Naive thymus-derived CD4-positive, alpha-beta T cell (primary cell): ENCODE results near the gene SEH1L. TPM values are rescaled to one million over a fixed set of nuclear protein-coding genes. Genes with fewer than 3 reads are reported as not detected.
A peak's percentile ranks its signal among the peaks of the same experiment; 100 is the strongest.

ENCODE experiments used
- ATAC-seq: fragments of 150-1000 bp; cut with Tn5 transposase; 2 replicates; pipeline ENCODE4 v1.10.0; 2021; ENCODE audit warnings: mild to moderate bottlenecking, moderate library complexity
- CTCF ChIA-PET: fragments of 350-600 bp; sonication (Branson Sonifier 250); formaldehyde crosslinking; loops from one replicate; lab custom pipeline; 2021; ENCODE audit warnings: antibody characterized with exemption; lab: Charles Lee
- POLR2A ChIA-PET: fragments of 350-600 bp; sonication (Branson Sonifier 250); formaldehyde crosslinking; loops from one replicate; lab custom pipeline; 2021; ENCODE audit warnings: antibody characterized with exemption, inconsistent platforms; lab: Charles Lee
- DNase-seq, 9 donors: peaks; one replicate each; pipeline versions ENCODE4 v3.0.0 to v3.0.0-alpha.2; 2020 to 2022; ENCODE audit warnings: mixed read lengths in 1 of 9
- H3K27ac ChIP-seq: one replicate; pipeline ENCODE4 v1.7.0; 2013; ENCODE audit warnings: mild to moderate bottlenecking, low read depth, low read length, moderate library complexity
- H3K27me3 ChIP-seq, 2 donors: one replicate each; pipeline ENCODE4 v1.7.0; 2013; ENCODE audit warnings: low read length in 2 of 2, mild to moderate bottlenecking in 2 of 2, moderate library complexity in 2 of 2; ENCODE audit not compliant: control insufficient read depth in 2 of 2, insufficient read depth in 2 of 2
- H3K36me3 ChIP-seq, 3 experiments: 1 replicate in 2 of 3; 2 replicates in 1 of 3; pipeline ENCODE4 v1.7.0; 2013; ENCODE audit warnings: low read length in 3 of 3, mild to moderate bottlenecking in 3 of 3, moderate library complexity in 1 of 3; ENCODE audit not compliant: insufficient read depth in 3 of 3, control insufficient read depth in 2 of 3
- H3K4me1 ChIP-seq, 2 donors: one replicate each; pipeline ENCODE4 v1.7.0; 2013; ENCODE audit warnings: low read length in 2 of 2, mild to moderate bottlenecking in 2 of 2, moderate library complexity in 1 of 2; ENCODE audit not compliant: control insufficient read depth in 2 of 2, insufficient read depth in 2 of 2
- H3K4me3 ChIP-seq: 2 replicates; pipeline ENCODE4 v1.7.0; 2013; ENCODE audit warnings: mild to moderate bottlenecking, low read length
- H3K9me3 ChIP-seq, 3 experiments: 1 replicate in 2 of 3; 2 replicates in 1 of 3; pipeline ENCODE4 v1.7.0; 2013; ENCODE audit warnings: low read length in 3 of 3; ENCODE audit not compliant: control insufficient read depth in 2 of 3
- H3K27ac Mint-ChIP-seq, 9 donors: one replicate each; pipeline ENCODE4 v1.8.0; 2020 to 2022; ENCODE audit warnings: mixed read lengths in 9 of 9, mild to moderate bottlenecking in 8 of 9, moderate library complexity in 5 of 9, inconsistent platforms in 2 of 9
- H3K27me3 Mint-ChIP-seq, 5 donors: one replicate each; pipeline ENCODE4 v1.8.0; 2021 to 2022; ENCODE audit warnings: mixed read lengths in 5 of 5, mild to moderate bottlenecking in 1 of 5
- H3K36me3 Mint-ChIP-seq, 5 donors: one replicate each; pipeline ENCODE4 v1.8.0; 2020 to 2022; ENCODE audit warnings: mixed read lengths in 5 of 5, mild to moderate bottlenecking in 3 of 5, inconsistent platforms in 1 of 5
- H3K4me1 Mint-ChIP-seq, 7 donors: one replicate each; pipeline ENCODE4 v1.8.0; 2020 to 2022; ENCODE audit warnings: mixed read lengths in 7 of 7, mild to moderate bottlenecking in 3 of 7, inconsistent platforms in 1 of 7
- H3K4me3 Mint-ChIP-seq, 10 donors: one replicate each; pipeline ENCODE4 v1.8.0; 2020 to 2022; ENCODE audit warnings: mild to moderate bottlenecking in 10 of 10, mixed read lengths in 10 of 10, moderate library complexity in 6 of 10, inconsistent platforms in 2 of 10
- H3K9me3 Mint-ChIP-seq, 11 donors: one replicate each; pipeline ENCODE4 v1.8.0; 2020 to 2022; ENCODE audit warnings: mixed read lengths in 11 of 11, mild to moderate bottlenecking in 4 of 11, inconsistent platforms in 1 of 11, moderate library complexity in 1 of 11
- intact Hi-C, 2 donors: fragments of 100-400 bp; cut with micrococcal nuclease; formaldehyde crosslinking; loops; one replicate each; pipeline ENCODE4 v1.15.1; 2023
- polyA plus RNA-seq, 2 donors: library from polyadenylated mRNA; unstranded; fragments of 300-500 nt; fragmentation: Illumina TruSeq; gene quantifications; one replicate each; pipeline ENCODE4 v1.2.3, GENCODE V29; 2021
- total RNA-seq, 6 experiments: library from RNA in 5 of 6; stranded (reverse) in 5 of 6; gene quantifications; 1 replicate in 5 of 6; 2 replicates in 1 of 6; pipeline ENCODE4 v1.2.3 and lab custom pipeline; 2021 to 2026

Gene SEH1L
- total and polyA plus RNA-seq, 7 experiments from 2014 or later = 28.4 to 54.2 (median 34.1) TPM

DNA sequence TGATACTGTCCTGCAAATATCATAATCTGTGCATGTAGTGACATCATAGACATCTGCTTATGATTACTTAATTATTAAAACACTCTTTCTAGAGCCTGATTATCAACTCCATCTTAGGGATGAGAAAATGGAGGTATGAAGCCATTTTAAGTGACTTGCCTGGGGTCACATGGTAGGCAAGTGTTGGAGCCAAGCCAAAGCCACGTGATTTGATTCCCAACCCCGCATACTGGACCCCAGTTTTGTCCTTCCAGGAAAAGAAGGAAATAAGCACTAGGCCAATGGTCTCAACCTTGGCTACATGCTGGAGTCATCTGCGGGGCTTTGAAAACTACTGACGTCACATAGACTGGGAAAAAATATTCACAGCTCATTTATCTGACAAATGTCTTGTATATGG lies 19.6 kb upstream of the SEH1L start:
- no peak overlapping the region for H3K27ac ChIP-seq
- ChIA-PET POLR2A (no interaction called here), CTCF (no interaction called here)
- Mint-ChIP-seq H3K4me1 (no peaks in the 10 kb centered on the region), H3K4me3 (no peak overlapping the region), H3K27me3 (peaks cover 0 to 12% (median 0%) of the 10 kb centered on the region in 5 donors), H3K36me3 (no peaks in the 10 kb centered on the region), H3K9me3 (no peaks in the 10 kb centered on the region), H3K27ac (no peak overlapping the region)
- no peaks in the 10 kb centered on the region for H3K27me3 ChIP-seq
- intact Hi-C loops = no loop called here
- no peaks in the 10 kb centered on the region for H3K9me3 ChIP-seq
- no peak overlapping the region for H3K4me3 ChIP-seq
- ATAC-seq = no peak
- H3K36me3 ChIP-seq = no peaks in the 10 kb centered on the region
- peaks cover 0 to 6% of the 10 kb centered on the region in 2 donors for H3K4me1 ChIP-seq
- no peak for DNase-seq

DNA sequence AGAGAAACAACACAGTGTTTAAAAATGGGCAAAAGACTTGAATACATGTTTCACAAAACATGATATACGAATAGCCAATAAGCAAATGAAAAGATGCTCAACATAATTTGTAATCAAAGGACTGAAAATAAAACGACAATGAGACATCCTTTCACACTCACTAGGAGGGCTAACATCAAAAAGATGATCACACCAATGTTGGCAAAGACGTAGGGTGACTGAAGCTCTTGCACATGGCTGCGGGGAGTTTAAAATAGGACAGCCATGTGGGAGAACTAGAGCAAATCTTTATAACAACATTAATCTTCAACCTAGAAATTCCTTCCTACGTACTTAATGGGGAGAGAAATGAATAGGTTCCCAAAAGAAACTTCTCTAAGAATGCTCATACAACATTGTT lies 19.2 kb upstream of the SEH1L start:
- Mint-ChIP-seq H3K27ac (no peak overlapping the region), H3K4me1 (no peaks in the 10 kb centered on the region), H3K36me3 (no peaks in the 10 kb centered on the region), H3K4me3 (no peak overlapping the region), H3K9me3 (no peaks in the 10 kb centered on the region), H3K27me3 (peaks cover 0 to 11% (median 0%) of the 10 kb centered on the region in 5 donors)
- ATAC-seq = no peak
- intact Hi-C loops = no loop called here
- peaks cover 0 to 6% of the 10 kb centered on the region in 2 donors for H3K4me1 ChIP-seq
- no peak overlapping the region for H3K4me3 ChIP-seq
- H3K27me3 ChIP-seq = no peaks in the 10 kb centered on the region
- H3K36me3 ChIP-seq = no peaks in the 10 kb centered on the region
- ChIA-PET POLR2A (interaction anchor here (0.8 kb wide), 1 partner anchor 43 kb away, joined by 3 read pairs; no protein-coding TSS in a partner anchor), CTCF (interaction anchor here (1.2 kb wide), 1 partner anchor 198 kb away, joined by 4 read pairs; no protein-coding TSS in a partner anchor)
- H3K27ac ChIP-seq = no peak overlapping the region
- no peak for DNase-seq
- H3K9me3 ChIP-seq = no peaks in the 10 kb centered on the region

DNA sequence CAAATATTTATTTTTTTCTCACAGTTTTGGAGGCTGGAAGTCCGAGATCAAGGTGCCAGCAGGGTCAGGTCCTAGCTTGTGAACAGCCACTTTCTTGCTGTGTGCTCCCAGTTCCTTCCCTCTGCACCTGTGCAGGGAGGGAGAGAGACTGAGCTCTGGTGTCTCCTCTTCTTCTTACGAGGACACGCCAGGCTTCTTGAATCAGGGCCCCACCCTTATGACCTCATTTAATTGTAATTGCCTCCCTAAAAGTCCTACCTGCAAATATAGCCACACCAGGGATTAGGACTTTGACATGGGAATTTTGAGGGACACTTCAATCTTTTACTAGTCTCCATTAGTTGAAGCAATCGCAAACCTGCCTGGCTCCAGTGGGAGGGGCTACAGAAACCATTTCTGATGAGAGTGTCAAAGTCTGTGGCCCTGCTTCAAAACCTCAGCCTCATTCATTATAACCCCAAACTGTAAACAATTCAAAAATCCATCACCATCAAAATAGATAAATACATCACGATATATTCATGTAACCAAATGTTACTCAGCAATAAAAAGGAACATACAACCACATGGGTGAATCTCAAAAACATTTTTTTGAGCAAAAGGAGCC lies 18.2 kb upstream of the SEH1L start:
- H3K27me3 Mint-ChIP-seq = peaks cover 0 to 9% (median 3%) of the 10 kb centered on the region in 5 donors
- H3K4me3 ChIP-seq = no peak overlapping the region
- H3K27ac Mint-ChIP-seq = no peak overlapping the region
- H3K9me3 Mint-ChIP-seq = no peaks in the 10 kb centered on the region
- no peaks in the 10 kb centered on the region for H3K36me3 Mint-ChIP-seq
- no peaks in the 10 kb centered on the region for H3K9me3 ChIP-seq
- no peaks in the 10 kb centered on the region for H3K27me3 ChIP-seq
- H3K27ac ChIP-seq = no peak overlapping the region
- ChIA-PET POLR2A (interaction anchor here (0.8 kb wide), 1 partner anchor 44 kb away, joined by 3 read pairs; no protein-coding TSS in a partner anchor), CTCF (interaction anchor here (1.2 kb wide), 1 partner anchor 198 kb away, joined by 4 read pairs; no protein-coding TSS in a partner anchor)
- intact Hi-C loops = loop anchor here (5.0 kb wide), 2 partner anchors 32 to 37 kb away; no protein-coding TSS in a partner anchor
- peak; percentile 37 for ATAC-seq
- peaks cover 0 to 3% (median 2%) of the 10 kb centered on the region in 7 donors for H3K4me1 Mint-ChIP-seq
- no peak overlapping the region for H3K4me3 Mint-ChIP-seq
- H3K4me1 ChIP-seq = peaks cover 0 to 6% of the 10 kb centered on the region in 2 donors
- H3K36me3 ChIP-seq = no peaks in the 10 kb centered on the region
- DNase-seq = no peak

DNA sequence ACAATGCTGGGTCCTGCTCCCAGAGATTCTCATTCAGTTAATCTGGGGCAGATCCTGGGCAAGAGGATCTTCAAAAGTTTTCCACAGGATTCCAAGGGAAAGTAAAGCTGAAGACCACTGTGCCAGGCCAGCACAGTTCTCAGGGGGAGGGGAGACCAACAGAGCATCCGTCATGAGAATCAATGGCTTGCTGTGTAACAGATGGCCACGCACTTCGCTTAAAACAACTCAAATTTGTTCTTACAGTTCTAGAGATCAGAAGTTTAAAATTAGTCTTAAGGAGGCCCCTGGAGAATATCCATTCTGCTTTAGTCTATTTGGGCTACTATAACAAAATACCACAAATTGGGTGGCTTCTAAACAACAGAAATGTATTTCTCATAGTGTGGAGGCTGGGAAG lies 17.4 kb upstream of the SEH1L start:
- ChIA-PET CTCF (interaction anchor here (1.0 kb wide), 1 partner anchor 204 kb away, joined by 3 read pairs; no protein-coding TSS in a partner anchor), POLR2A (no interaction called here)
- Histone ChIP-seq H3K36me3 (no peaks in the 10 kb centered on the region), H3K4me1 (peaks cover 0 to 6% of the 10 kb centered on the region in 2 donors), H3K27me3 (no peaks in the 10 kb centered on the region), H3K4me3 (no peak overlapping the region), H3K27ac (no peak overlapping the region), H3K9me3 (no peaks in the 10 kb centered on the region)
- Mint-ChIP-seq H3K36me3 (no peaks in the 10 kb centered on the region), H3K4me3 (no peak overlapping the region), H3K9me3 (no peaks in the 10 kb centered on the region), H3K27me3 (peaks cover 0 to 8% (median 4%) of the 10 kb centered on the region in 5 donors), H3K4me1 (peaks cover 0 to 5% (median 4%) of the 10 kb centered on the region in 7 donors), H3K27ac (no peak overlapping the region)
- no peak for ATAC-seq
- intact Hi-C loops = loop anchor here (5.0 kb wide), 2 partner anchors 33 to 38 kb away; no protein-coding TSS in a partner anchor
- no peak for DNase-seq

DNA sequence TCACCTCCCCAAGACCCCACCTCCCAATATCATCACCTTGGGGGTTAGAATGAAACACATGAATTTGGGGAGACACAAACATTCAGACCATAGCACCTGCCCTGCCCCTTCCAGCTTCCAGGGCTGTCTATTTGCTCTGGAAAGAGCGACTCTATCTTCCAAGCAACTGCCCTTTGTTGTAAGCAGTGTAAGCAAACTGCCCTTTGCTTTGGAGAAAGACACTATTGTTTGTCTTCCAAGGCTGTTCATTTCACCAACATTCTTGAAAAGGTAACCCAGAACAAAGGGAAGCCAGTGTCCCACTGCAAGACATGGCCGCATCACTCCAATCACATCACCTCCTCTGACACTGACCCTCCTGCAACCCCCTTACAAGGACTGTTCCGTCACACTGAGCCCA lies 16.9 kb upstream of the SEH1L start:
- Mint-ChIP-seq H3K27me3 (peaks cover 3 to 13% (median 5%) of the 10 kb centered on the region in 5 donors), H3K36me3 (no peaks in the 10 kb centered on the region), H3K9me3 (no peaks in the 10 kb centered on the region), H3K4me1 (peaks cover 0 to 5% (median 4%) of the 10 kb centered on the region in 7 donors), H3K27ac (peak overlapping the region in 1 of 9 donors; percentile 59), H3K4me3 (no peak overlapping the region)
- Histone ChIP-seq H3K4me3 (no peak overlapping the region), H3K9me3 (no peaks in the 10 kb centered on the region), H3K4me1 (peaks cover 0 to 6% of the 10 kb centered on the region in 2 donors), H3K27me3 (no peaks in the 10 kb centered on the region), H3K27ac (no peak overlapping the region), H3K36me3 (no peaks in the 10 kb centered on the region)
- intact Hi-C loops = loop anchor here (5.0 kb wide), 2 partner anchors 34 to 39 kb away; no protein-coding TSS in a partner anchor
- POLR2A ChIA-PET = no interaction called here
- DNase-seq = no peak
- ATAC-seq = no peak
- CTCF ChIA-PET = interaction anchor here (1.0 kb wide), 1 partner anchor 204 kb away, joined by 3 read pairs; no protein-coding TSS in a partner anchor

DNA sequence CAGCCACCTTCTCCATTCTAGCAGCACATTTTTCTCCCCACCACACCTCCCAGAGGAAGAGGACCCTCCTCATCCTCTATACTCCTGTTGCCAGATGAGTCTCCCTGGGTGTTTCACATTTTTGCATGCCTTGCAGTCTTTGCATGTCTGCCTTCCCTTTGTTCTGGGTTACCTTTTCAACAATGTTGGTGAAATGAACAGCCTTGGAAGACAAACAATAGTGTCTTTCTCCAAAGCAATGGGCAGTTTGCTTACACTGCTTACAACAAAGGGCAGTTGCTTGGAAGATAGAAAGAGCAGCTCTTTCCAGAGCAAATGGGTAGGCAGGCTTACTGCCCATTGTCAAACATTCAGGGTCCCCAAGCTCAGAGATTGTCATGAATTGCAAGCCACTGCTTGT lies 14.5 kb upstream of the SEH1L start:
- Mint-ChIP-seq H3K36me3 (no peaks in the 10 kb centered on the region), H3K9me3 (no peaks in the 10 kb centered on the region), H3K4me3 (no peak overlapping the region), H3K27me3 (peaks cover 3 to 16% (median 8%) of the 10 kb centered on the region in 5 donors), H3K27ac (no peak overlapping the region), H3K4me1 (peaks cover 0 to 5% (median 4%) of the 10 kb centered on the region in 7 donors)
- no peaks in the 10 kb centered on the region for H3K36me3 ChIP-seq
- DNase-seq (no peak), ATAC-seq (no peak)
- no peak overlapping the region for H3K27ac ChIP-seq
- H3K4me3 ChIP-seq = no peak overlapping the region
- ChIA-PET POLR2A (no interaction called here), CTCF (interaction anchor here (0.6 to 4.2 kb wide), 8 partner anchors 15 to 794 kb away, joined by 3 to 62 read pairs (median 6); no protein-coding TSS in a partner anchor)
- no peaks in the 10 kb centered on the region for H3K9me3 ChIP-seq
- H3K27me3 ChIP-seq = no peaks in the 10 kb centered on the region
- intact Hi-C loops = loop anchor here (5.0 kb wide), 2 partner anchors 36 to 41 kb away; no protein-coding TSS in a partner anchor
- peaks cover 0 to 6% of the 10 kb centered on the region in 2 donors for H3K4me1 ChIP-seq
